Activated CD4-positive, alpha-beta T cell treated with anti-CD3 and anti-CD28 coated beads, Interleukin-10, Interleukin-2, amounts not matched to agents 100 ng/mL and 50 ng/mL, durations not matched to agents 16 hours and 8 hours (primary cell): ENCODE measurements around the gene HERC6.
"Not testable (repeated sequence)": the region's sequence is repeated elsewhere in the genome, so short reads cannot be mapped to it uniquely, and the experiment has no call there.

ENCODE experiments used
- DNase-seq: peaks from one replicate; pipeline ENCODE4 v3.0.0-alpha.2; 2020

Gene HERC6

DNA sequence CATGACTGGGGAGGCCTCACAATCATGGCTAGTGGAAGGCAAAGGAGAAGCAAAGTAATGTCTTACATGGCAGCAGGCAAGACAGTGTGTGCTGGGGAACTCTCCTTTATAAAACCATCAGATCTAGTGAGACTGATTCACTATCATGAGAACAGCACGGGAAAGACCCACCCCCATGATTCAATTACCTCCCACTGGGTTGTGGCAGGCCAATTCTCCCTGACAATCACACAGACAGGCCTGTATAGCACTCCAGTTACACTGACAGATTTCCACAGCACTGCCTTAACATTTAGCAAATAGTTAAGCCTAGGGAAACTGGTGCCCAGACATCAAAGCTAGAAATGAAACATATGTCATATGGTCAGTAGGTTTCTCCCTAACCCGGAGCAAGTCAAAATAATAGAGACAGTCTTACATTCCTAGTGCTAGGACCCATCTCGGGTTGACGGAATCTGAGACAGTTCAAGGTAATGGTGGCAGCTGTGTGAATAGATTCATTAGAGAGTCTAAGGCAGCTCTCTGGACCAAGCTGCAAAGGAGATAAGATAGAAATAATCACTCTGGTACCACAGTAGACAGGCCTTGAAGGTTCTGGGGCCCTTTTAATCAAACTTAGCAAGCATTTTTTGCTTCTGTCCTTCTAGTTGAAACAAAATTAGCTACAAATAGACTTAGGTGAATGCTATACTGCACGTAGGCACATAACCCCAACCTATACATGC, 68.9 kb downstream of the HERC6 start:
- no peak for DNase-seq

DNA sequence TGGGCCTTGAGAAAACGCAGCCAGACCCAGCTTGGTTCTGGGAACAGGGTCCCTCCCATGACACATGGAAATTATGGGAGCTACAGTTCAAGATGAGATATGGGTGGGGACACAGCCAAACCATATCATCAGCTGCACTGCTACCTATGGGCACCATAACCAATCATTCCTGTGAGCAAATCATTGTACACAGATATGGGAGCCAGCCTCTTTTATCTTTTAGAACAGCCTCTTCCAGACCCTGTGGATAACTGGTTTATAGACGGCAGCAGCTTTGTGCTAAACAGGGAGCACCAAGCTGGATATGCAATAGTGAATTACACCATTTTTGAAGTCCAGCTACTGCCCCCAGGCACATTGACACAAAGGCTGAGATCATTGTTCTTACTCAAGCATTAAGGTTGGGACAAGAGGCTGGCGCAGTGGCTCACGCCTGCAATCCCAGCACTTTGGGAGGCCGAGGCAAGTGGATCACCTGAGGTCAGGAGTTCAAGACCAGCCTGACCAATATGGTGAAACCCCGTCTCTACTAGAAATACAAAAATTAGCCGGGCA, 69.6 kb downstream of the HERC6 start:
- DNase-seq = not testable (repeated sequence)

DNA sequence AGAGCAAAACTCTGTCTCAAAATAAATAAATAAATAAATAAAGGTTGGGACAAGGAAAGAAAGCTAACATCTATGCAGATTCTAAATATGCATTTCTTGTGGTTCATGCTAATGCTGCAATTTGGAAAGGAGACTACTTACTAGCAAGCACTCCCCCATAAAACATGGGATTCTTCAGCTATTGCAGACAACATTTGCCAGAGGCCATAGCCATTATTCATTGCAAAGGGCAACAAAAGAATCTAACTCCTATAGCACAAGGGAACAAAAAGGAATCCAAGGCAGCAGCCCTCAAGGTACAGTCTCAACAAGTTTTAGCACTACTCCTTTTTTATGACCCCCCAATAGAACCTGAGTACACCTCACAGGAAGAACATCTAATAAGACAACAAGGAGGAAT, 70.2 kb downstream of the HERC6 start:
- no peak for DNase-seq

DNA sequence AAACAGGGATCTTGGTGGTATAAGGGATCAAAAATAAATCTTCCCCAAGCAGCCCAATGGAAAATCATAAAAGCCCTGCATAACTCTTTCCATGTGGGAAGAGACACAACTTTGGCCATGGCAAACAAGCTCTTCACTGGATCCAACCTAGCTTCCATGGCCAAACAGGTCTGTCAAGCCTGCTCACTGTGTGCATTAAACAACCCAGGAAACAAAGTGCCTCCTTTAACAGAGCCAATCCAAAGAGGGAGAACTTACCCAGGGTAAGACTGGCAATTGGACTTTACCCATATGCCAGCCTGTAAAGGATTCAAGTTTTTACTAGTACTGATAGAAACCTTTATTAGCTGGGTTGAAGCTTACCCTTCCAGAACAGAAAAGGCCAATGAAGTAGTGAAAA, 70.6 kb downstream of the HERC6 start:
- no peak for DNase-seq

GRCh38 chr4:88451205-88451604, 72.6 kb downstream of the HERC6 start:
- DNase-seq = no peak

DNA sequence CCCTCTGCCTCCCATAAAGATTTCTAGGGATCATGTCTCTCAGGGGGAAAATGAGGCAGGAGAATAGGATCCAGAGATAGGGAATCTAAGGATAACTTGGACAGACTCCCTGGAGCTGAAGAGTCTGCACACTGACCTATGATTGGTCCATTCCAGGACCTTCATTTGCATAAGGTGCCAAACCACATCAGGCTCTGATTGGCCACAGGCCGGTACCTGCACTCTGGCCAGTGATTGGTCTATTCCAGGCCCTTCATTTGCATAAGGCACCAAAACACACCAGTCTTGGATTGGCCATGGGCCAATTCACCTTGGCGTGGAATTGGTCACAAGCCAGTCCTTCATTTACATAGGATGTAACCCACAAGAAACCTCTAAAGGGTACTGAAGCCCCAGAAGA, 74.3 kb downstream of the HERC6 start:
- no peak for DNase-seq

DNA sequence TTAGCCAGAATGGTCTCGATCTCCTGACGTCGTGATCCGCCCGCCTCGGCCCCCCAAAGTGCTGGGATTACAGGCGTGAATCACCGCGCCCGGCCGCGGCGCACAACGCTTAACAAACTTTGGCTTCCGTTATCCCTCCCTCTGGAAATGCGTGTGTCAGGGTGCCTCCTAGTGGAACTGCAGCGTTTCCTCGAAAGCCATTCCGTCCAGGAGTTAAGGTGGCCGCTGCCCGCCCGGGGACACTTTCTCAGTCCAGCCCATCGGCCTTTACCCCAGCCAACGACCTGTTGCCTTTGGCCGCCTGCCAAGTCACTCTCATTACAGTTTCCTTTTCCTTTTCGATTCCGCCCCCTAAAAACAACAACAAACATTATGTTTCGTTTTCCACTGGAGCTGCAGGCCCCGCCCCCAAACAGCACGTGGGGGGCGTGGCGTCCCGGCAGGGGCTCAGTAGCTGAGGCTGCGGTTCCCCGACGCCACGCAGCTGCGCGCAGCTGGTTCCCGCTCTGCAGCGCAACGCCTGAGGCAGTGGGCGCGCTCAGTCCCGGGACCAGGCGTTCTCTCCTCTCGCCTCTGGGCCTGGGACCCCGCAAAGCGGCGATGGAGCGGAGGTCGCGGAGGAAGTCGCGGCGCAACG, 78.1 kb downstream of the HERC6 start, which contains the start of gene HERC5:
HERC5 (plus strand) TSS at position 450 of the 637 bp plus-strand sequence; CDS start at position 601, 151 bp downstream.
- DNase-seq = peak; percentile 94

DNA sequence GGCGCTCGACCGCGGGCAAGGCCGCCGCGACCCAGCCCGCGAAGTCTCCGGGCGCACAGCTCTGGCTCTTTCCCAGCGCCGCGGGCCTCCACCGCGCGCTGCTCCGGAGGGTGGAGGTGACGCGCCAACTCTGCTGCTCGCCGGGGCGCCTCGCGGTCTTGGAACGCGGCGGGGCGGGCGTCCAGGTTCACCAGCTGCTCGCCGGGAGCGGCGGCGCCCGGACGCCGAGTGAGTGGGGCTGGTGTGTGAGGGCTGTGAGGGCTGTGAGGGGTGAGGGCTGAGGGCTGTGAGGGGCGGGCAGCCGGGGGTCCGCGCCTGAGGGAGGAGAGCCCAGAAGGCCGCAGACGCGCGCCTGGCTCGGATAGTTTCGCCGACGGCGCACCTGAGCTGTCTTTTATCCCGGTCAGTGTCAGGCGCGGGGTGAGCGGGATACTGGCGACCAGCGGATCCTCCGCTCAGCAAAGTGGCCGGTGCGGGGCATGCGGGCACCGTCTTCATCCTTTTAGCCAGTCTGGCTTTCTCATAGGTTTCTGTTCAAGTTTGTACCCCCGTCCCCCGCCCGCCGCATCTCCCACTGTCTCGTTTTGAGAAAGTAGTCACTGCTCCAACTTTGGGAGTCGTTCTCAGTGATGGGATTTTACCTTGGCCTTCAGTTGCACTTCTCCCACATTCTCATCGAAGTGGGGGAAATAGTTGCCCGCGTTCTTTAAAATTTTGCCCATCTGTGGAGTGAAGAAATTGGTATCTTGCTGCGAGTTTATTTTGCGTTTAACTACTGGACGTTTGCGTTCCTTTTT, 78.9 kb downstream of the HERC6 start:
- peak; percentile 34 for DNase-seq

GRCh38 chr4:88458104-88458740, 79.6 kb downstream of the HERC6 start:
- DNase-seq = no peak

- DNase-seq = no peak
Measured at GRCh38 chr4:88465653-88466192, 87.1 kb downstream of the HERC6 start.

GRCh38 chr4:88467392-88467791, 88.7 kb downstream of the HERC6 start:
- peak; percentile 23 for DNase-seq

- DNase-seq = no peak
Measured at GRCh38 chr4:88477229-88477860, 98.7 kb downstream of the HERC6 start.

- no peak for DNase-seq
Measured at GRCh38 chr4:88478247-88478646, 99.6 kb downstream of the HERC6 start.

DNA sequence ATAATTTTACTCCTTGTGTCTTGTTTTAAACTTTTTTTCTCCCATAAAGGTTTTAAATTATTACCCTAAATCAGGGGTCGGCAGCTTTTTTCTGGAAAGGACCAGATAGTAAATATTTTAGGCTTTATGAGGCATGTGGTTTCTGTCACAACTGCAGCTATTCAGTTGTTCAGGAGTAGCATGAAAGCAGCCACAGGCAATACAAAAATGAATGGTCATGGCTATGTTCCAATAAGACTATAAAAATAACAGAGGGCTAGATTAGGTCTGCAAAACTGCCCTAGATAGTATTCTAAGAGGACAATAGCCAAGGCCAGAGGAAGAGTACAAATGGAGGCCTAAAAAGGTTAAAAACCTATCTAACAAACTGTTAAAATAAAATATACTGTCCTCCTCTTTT, 102.9 kb downstream of the HERC6 start:
- DNase-seq = no peak

DNA sequence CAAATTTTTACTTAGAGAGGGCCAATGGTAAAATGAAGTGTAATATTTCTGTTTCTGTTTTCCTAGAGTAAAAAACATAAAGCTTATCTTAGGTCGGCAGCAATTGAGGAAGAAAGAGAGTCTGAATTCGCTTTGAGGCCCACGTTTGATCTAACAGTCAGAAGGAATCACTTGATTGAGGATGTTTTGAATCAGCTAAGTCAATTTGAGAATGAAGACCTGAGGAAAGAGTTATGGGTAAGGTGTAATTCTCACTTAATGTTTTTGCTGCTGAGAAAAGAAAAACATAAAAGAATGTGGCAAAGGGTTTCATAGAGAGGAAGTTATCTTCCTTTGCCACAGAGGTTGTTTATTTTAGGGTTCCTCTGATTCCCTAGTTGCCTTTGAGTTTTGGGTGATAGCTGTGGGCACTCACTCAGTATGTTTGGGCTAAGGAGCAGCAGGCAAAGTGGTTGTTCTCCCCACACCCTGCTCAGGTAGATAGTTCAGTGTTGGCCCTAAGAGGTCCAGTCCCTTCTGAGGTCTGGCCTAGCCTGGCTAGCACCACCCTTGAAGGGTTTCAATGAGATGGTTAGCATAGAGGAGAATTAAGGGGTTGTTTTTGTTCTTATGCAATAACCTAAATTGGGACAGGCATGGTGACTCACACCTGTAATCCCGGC, 110.6 kb downstream of the HERC6 start:
- peak; percentile 30 for DNase-seq
